Measurements from ENCODE around the gene ACTR5.

DNA sequence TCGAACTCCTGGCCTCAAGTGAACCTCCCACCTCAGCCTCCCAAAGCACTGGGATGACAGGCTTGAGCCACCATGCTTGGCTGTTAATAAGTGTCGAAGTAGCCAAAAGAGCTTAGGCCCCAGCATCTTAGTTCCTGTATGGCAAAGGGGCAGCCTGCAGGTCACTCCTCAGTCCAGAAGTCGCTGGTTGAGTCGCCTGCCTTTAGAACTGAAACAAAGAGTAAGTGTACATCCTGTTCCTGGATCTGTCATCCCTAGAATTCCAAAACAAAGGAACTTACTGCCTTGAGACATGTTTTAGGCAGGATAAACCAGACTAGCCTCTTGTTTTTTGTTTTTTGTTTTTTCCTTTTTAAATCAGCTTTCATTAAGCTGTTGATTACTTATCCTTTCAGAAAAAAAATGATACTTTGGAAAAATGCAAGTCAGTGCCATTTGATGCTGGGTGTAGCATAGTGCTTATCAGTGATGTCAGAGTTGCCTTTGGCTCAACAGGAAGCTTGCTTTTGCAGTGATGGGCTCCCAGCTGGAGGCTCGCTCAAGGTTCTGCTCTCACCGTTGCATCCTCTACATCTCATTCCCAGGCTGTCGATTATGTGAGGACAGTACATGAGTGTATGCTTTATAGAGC, 9.0 kb downstream of the ACTR5 start:
- TF ChIP-seq, protein P1, sequence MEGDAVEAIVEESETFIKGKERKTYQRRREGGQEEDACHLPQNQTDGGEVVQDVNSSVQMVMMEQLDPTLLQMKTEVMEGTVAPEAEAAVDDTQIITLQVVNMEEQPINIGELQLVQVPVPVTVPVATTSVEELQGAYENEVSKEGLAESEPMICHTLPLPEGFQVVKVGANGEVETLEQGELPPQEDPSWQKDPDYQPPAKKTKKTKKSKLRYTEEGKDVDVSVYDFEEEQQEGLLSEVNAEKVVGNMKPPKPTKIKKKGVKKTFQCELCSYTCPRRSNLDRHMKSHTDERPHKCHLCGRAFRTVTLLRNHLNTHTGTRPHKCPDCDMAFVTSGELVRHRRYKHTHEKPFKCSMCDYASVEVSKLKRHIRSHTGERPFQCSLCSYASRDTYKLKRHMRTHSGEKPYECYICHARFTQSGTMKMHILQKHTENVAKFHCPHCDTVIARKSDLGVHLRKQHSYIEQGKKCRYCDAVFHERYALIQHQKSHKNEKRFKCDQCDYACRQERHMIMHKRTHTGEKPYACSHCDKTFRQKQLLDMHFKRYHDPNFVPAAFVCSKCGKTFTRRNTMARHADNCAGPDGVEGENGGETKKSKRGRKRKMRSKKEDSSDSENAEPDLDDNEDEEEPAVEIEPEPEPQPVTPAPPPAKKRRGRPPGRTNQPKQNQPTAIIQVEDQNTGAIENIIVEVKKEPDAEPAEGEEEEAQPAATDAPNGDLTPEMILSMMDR (IDR thresholded peaks at IDR 0.05) = no peak
- TF ChIP-seq POLR2A (IDR thresholded peaks at IDR 0.05) = no peak

Measured in testis (tissue), 2 donors.